DMS79 treated with DMSO at 0.1 percent for 48 hours (cell line): Measurements from ENCODE around the gene FBN1.

ENCODE experiments used
- DNase-seq: peaks from one replicate; lab custom pipeline; 2025; lab: John Stamatoyannopoulos, UW

FBN1 gene

DNA sequence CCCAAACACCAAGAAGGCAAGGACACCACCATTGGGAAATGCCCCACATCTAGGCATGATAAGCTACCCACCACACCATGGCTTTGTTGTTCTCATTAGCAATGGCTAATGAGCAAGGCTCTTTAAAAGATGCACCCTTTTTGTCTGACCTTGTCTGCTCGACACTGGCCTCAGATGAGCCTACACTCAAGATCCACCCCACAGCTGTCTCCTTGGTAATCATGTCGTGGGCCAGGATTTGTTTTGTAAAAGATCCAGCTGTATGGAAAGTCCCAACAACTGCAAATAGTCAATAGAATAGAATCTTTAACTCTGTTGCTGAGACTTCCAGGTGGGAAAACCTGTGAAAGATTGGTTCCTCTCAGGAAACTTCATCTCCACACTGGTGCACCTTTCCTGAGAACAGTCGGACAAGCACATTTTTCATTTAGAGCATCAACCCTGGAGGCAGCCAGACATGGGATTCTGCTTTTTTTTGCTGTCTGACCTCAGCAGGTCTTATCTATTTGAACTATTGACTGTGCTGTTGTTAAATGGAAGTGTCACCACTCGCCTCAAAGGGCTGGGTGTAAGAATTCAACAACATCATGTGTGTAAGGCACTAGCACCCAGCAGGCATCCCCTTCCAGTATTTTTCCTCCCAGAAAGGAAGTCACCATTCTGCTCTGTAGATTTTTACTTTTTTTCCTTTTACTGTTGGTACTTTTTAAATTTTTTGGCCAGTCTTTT is 278.8 kb downstream of the FBN1 start:
- DNase-seq: no peak

DNA sequence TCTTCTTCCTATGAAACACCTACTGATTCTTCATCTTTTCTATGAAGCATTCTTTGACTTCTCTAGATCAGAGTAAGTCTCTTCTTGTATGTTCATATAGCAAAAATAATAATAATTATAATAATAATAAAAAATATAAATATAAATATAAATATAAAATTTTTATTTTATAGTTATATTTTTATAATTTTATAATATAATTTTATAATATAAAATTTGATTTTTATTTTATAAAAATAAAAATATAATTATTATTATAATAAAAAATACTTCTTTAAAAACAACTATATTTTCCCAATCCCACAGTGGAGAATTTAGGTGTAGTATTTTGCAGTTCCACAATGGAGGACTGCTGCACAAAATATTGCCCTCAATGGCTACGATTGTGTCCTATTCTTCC is 279.9 kb downstream of the FBN1 start:
- DNase-seq: no peak

DNA sequence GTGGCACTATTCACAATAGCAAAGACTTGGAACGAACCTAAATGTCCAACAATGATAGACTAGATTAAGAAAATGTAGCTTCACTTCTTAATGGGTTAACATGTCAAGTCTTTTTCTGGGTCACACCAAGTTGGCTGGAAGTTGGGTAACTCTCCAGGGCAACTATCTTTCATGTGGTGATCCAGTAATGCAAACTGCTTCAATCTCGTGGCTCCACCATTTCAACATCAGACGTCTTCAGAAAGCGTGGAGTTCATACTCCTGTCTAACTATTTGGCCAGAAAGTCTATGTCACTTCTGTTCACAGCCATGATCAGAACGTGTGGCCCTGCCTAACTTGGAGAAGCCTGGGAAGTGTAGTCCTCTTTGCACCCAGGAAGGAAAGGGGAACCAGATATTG is 282.0 kb downstream of the FBN1 start:
- no peak for DNase-seq

DNA sequence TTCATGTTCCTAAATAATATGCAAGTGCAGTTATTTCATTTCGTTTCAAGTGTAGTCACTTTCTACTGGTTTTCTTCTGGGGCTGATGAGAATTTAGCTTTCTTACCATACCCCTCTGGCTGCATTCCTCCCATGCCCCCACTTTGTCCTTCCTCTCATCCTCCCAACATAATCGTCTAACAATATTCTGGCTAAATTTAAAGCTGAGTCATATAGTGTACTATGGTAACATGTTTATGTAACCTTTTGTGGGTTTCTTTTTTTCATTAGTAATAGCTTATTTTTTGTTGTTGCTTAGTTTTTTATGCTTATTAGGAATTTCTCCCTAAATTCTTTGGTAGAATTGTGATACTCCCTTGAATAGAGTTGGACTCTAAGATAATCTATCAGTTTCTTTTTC is 283.8 kb downstream of the FBN1 start:
- DNase-seq: no peak

DNA sequence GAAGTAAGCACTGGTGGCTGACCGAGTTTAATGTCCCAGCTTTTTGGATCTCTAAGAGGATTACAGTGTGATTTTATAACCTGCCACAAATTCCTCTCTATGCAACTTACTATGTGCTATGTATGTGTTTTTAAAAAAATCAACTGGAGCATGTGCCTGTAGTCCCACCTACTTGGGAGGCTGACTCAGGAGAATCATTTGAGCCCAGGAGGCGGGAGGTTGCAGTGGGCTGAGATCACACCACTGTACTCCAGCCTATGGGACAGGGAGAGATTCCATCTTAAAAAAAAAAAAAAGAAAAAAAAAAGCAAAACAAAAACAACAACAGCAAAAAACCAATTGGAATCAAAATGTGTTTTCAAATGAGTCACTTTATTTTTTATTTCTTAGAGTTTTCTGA is 284.7 kb downstream of the FBN1 start:
- no peak for DNase-seq
